Sigmoid colon (tissue), 7 donors: Measurements from ENCODE around the gene KCNN1. TPM values are rescaled to one million over a fixed set of nuclear protein-coding genes. Genes with fewer than 3 reads are reported as not detected.
A peak's percentile ranks its signal among the peaks of the same experiment; 100 is the strongest.

Experiments
- DNase-seq: peaks from one replicate; pipeline ENCODE4 v3.0.0-alpha.2; 2019
- H3K27ac ChIP-seq, 4 donors: fragments of 200-600 bp; sonication (generic); one replicate each; pipeline ENCODE4 v1.5.1; 2016 to 2019; ENCODE audit warnings: mild to moderate bottlenecking in 1 of 4
- H3K27me3 ChIP-seq, 3 donors: fragments of 200-600 bp; sonication (generic); one replicate each; pipeline ENCODE4 v1.5.1; 2019; ENCODE audit warnings: mild to moderate bottlenecking in 1 of 3
- H3K36me3 ChIP-seq, 4 donors: fragments of 200-600 bp; sonication (generic); one replicate each; pipeline ENCODE4 v1.5.1; 2016 to 2019
- H3K4me1 ChIP-seq, 4 donors: fragments of 200-600 bp; sonication (generic); one replicate each; pipeline ENCODE4 v1.5.1; 2017 to 2019
- H3K4me3 ChIP-seq, 4 donors: fragments of 200-600 bp; sonication (generic); one replicate each; pipeline ENCODE4 v1.5.1; 2017 to 2019; ENCODE audit warnings: mild to moderate bottlenecking in 2 of 4, moderate library complexity in 1 of 4
- H3K9me3 ChIP-seq, 4 donors: fragments of 200-600 bp in 3 of 4; sonication (generic) in 3 of 4; one replicate each; pipeline versions ENCODE4 v1.5.1 to v1.6.1; 2013 to 2019
- EP300 ChIP-seq, 4 donors: sonication (generic); formaldehyde crosslinking; IDR thresholded peaks; one replicate each; pipeline ENCODE4 v1.6.1; 2017; ENCODE audit warnings: antibody characterized with exemption in 4 of 4
- POLR2A ChIP-seq, 2 donors: fragments of 450-650 bp; IDR thresholded peaks; one replicate each; pipeline ENCODE4 v1.6.1; 2016; ENCODE audit warnings: antibody characterized with exemption in 2 of 2, mild to moderate bottlenecking in 2 of 2, moderate library complexity in 2 of 2
- POLR2AphosphoS5 ChIP-seq, 4 donors: sonication (generic); formaldehyde crosslinking; IDR thresholded peaks; one replicate each; pipeline ENCODE4 v1.6.1; 2017; ENCODE audit warnings: antibody characterized with exemption in 4 of 4
- WGBS, 2 donors: extraction: QIAGEN DNeasy Blood & Tissue Kit; methylation state at CpG; one replicate each; pipeline ENCODE4 v1.1.7; 2013; 5-methylcytosine and 5-hydroxymethylcytosine counted together
- intact Hi-C: fragments of 100-400 bp; cut with DNase I; formaldehyde crosslinking; loops from one replicate; pipeline ENCODE4 v1.15.1; 2023
- polyA plus RNA-seq, 3 donors: library from polyadenylated mRNA; stranded (reverse); fragments of 200-250 nt; gene quantifications; one replicate each; pipeline ENCODE4 v1.2.3, GENCODE V29; 2013
- total RNA-seq, 4 donors: library from RNA; depleted of rRNA; stranded (reverse); fragments of >200 nt; gene quantifications; one replicate each; pipeline ENCODE4 v1.1.0, GENCODE V29; 2016
- TF ChIP-seq, protein P1 (sequence below), 4 experiments: fragments of 450-650 bp in 3 of 4; fragments of 200-600 bp in 1 of 4; IDR thresholded peaks; one replicate each; pipeline ENCODE4 v1.5.1; 2016 to 2019; ENCODE audit warnings: antibody characterized with exemption in 4 of 4, mild to moderate bottlenecking in 3 of 4, moderate library complexity in 2 of 4
- donor health status: healthy with polysubstance abuse.
- donor health status: Bipolar disorder and iron deficiency.
- donor health status: healthy.

The KCNN1 gene
- total and polyA plus RNA-seq, 7 donors, result 0.17 to 0.55 (median 0.33) TPM; not detected in 4

DNA sequence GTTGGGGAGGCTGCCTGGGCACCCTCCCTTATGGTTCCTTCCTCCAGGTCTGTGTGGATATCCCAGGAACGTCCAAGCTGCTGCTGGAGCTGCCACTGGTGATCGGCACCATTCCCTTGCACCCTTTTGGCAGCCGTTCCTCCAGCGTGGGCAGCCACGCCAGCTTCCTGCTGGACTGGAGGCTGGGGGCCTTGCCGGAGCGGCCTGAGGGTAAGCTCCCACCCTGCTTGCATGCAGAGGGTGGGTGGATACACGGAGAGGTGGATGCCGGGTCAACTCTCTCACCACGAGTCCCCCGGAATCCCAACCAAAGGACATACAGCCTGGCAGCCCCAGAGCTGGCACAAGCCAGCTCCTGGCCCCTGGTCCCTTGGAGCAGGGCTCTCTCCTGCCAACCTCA lies 43.2 kb downstream of the KCNN1 start:
- Histone ChIP-seq H3K4me1 (peaks cover 0 to 41% (median 20%) of the 10 kb centered on the region in 4 donors), H3K27me3 (no peaks in the 10 kb centered on the region), H3K9me3 (no peaks in the 10 kb centered on the region), H3K27ac (peak overlapping the region in 3 of 4 donors; percentile 18 to 40 (median 19)), H3K4me3 (peak overlapping the region; percentile 35 to 61 (median 54)), H3K36me3 (peaks cover 30 to 52% (median 40%) of the 10 kb centered on the region in 4 donors)
- intact Hi-C loops, result no loop called here
- DNase-seq, result no peak
- WGBS, 2 donors, result 87 to 93% methylated on average over 11 of the region's 11 CpGs
- TF ChIP-seq, protein P1, sequence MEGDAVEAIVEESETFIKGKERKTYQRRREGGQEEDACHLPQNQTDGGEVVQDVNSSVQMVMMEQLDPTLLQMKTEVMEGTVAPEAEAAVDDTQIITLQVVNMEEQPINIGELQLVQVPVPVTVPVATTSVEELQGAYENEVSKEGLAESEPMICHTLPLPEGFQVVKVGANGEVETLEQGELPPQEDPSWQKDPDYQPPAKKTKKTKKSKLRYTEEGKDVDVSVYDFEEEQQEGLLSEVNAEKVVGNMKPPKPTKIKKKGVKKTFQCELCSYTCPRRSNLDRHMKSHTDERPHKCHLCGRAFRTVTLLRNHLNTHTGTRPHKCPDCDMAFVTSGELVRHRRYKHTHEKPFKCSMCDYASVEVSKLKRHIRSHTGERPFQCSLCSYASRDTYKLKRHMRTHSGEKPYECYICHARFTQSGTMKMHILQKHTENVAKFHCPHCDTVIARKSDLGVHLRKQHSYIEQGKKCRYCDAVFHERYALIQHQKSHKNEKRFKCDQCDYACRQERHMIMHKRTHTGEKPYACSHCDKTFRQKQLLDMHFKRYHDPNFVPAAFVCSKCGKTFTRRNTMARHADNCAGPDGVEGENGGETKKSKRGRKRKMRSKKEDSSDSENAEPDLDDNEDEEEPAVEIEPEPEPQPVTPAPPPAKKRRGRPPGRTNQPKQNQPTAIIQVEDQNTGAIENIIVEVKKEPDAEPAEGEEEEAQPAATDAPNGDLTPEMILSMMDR (IDR thresholded peaks at IDR 0.05), result no peak
- no peak for TF ChIP-seq POLR2AphosphoS5 (IDR thresholded peaks at IDR 0.05)

DNA sequence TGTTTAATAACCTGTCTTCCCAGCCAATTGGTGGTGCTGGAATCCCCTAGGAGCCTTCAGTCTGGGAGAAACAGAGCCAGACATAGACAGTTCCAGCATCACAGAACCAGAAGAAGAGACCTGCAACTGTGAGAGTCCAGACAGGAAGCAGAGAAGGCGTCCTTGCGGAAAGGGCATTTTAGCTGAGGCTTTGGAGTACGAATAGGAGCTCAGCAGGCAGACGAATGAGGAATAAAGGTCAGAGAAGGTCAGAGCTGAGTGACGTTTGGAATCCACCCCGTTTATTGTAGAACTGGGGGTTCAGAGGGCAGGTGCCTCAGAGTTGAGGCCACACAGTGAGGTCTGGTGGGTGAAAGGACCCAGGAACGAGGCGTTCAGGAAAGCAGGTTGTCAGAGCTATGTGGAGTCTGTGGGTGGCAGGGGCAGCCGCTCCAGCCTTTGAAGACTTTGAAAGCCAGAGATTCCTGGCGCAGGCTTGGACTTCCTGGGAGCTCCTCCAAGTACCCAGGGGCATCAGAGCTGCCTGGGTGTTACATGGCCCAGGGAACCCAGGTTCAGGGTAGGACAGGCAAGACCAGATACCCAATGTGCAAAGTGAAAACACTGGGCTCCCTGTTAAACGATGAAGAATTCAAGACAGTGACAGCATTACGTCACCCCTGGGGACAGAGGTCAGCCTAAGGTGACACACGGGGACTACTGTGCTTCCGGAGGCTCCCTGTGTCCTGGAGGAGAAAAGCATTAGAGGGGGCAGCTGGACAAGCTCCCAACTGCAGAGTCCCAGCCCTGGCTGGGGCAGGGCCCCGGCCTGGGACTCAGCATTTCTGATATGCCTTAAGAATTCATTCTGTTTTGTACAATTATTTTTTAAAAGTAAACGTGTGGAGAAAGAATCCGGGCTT lies 46.6 kb downstream of the KCNN1 start:
- peak overlapping the region; percentile 33 to 65 (median 58) for H3K27ac ChIP-seq
- H3K4me3 ChIP-seq, result no peak overlapping the region
- H3K4me1 ChIP-seq, result peaks cover 0 to 37% (median 22%) of the 10 kb centered on the region in 4 donors
- H3K36me3 ChIP-seq, result peaks cover 30 to 56% (median 40%) of the 10 kb centered on the region in 4 donors
- no peaks in the 10 kb centered on the region for H3K9me3 ChIP-seq
- no peak for DNase-seq
- TF ChIP-seq, protein P1 (IDR thresholded peaks at IDR 0.05), result no peak
- peak in 2 of 4 donors; percentile 17 to 27 for TF ChIP-seq POLR2AphosphoS5 (IDR thresholded peaks at IDR 0.05)
- no peak for TF ChIP-seq POLR2A (IDR thresholded peaks at IDR 0.05)
- peak in 1 of 4 donors; percentile 3 for TF ChIP-seq EP300 (IDR thresholded peaks at IDR 0.05)
- no peaks in the 10 kb centered on the region for H3K27me3 ChIP-seq
- intact Hi-C loops, result no loop called here
- WGBS, 2 donors, result 72 to 78% methylated on average over 17 of the region's 17 CpGs

DNA sequence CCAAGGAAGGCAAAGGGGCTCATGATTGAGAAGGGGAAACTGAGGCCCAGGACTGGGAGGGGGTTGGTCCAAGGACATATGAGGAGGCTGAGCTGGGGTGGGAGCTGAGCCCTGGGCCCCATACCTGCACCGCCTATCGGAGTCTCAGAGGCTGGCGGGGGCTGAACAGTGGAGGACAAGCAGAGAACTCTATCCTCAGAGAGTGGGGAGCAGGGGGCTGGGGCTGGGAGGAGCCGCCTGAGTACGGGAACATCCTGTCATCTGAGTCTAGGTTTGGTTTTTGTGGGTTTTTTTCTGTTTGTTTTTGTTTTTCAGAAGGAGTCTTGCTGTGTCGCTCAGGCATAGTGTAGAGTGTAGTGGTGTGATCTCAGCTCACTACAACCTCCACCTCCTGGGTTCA lies 47.3 kb downstream of the KCNN1 start:
- Histone ChIP-seq H3K27ac (peak overlapping the region; percentile 33 to 65 (median 58)), H3K4me3 (no peak overlapping the region), H3K36me3 (peaks cover 30 to 53% (median 38%) of the 10 kb centered on the region in 4 donors), H3K4me1 (peaks cover 0 to 31% (median 17%) of the 10 kb centered on the region in 4 donors), H3K27me3 (no peaks in the 10 kb centered on the region), H3K9me3 (no peaks in the 10 kb centered on the region)
- no peak for DNase-seq
- intact Hi-C loops, result no loop called here
- no peak for TF ChIP-seq POLR2AphosphoS5 (IDR thresholded peaks at IDR 0.05)
- TF ChIP-seq EP300 (IDR thresholded peaks at IDR 0.05), result no peak
- TF ChIP-seq, protein P1 (IDR thresholded peaks at IDR 0.05), result no peak
- TF ChIP-seq POLR2A (IDR thresholded peaks at IDR 0.05), result no peak
- 75 to 82% methylated on average over 6 of the region's 6 CpGs for WGBS, 2 donors

DNA sequence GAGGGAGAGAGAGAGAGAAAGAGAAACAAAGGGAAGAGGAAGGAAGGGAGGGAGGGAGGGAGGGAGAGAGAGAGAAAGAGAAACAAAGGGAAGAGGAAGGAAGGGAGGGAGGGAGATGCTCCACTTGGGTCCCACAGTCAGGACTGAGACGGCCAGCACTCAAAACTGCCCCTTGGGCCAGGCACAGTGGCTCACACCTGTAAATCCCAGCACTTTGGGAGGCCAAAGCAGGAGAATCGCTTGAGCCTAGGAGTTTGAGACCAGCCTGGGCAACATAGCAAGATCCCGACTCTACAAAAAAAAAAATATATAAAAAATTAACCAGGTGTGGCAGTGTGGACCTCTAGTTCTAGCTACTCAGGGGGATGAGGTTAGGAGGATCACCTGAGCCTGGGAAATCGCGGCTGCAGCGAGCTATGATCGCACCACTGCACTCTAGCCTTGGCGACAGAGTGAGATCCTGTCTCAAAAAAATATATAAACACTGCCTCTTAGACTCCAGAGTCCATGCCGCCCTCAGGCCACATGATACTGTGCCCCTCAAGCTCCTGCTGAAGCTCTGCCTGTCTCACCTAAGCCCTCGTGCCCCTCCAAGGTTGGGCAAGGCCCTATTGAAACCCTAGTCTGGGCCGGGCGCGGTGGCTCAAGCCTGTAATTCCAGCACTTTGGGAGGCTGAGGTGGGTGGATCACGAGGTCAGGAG lies 49.5 kb downstream of the KCNN1 start:
- H3K4me3 ChIP-seq, result no peak overlapping the region
- DNase-seq, result no peak
- peaks cover 10 to 31% (median 18%) of the 10 kb centered on the region in 4 donors for H3K36me3 ChIP-seq
- no peak for TF ChIP-seq POLR2AphosphoS5 (IDR thresholded peaks at IDR 0.05)
- H3K9me3 ChIP-seq, result no peaks in the 10 kb centered on the region
- intact Hi-C loops, result no loop called here
- H3K27ac ChIP-seq, result peak overlapping the region; percentile 74 to 84 (median 82)
- H3K27me3 ChIP-seq, result no peaks in the 10 kb centered on the region
- peaks cover 0 to 47% (median 33%) of the 10 kb centered on the region in 4 donors for H3K4me1 ChIP-seq
- WGBS, 2 donors, result 87% methylated on average over 14 of the region's 14 CpGs
